Frontal cortex (tissue), 4 donors: ENCODE measurements around the gene ATP5ME. TPM values are rescaled to one million over a fixed set of nuclear protein-coding genes. Genes with fewer than 3 reads are reported as not detected.

Source experiments
- DNase-seq, 2 donors: peaks; one replicate each; pipeline ENCODE4 v3.0.0; 2012; ENCODE audit warnings: low spot score in 2 of 2
- FAIRE-seq: peaks from 2 replicates; lab custom pipeline; 2012; peaks lifted over from hg19 to GRCh38; lab: Jason Lieb, UNC
- total RNA-seq: library from RNA; depleted of rRNA; stranded (reverse); fragments of >200 nt; gene quantifications from one replicate; pipeline ENCODE4 v1.2.3, GENCODE V29; 2014
- donor health status: control.
- donor health status: control.
- donor health status: control.

The ATP5ME gene
- total RNA-seq, 1 donor from 2014 or later = 70.9 TPM

- no peak for DNase-seq
- no peak for FAIRE-seq
Observed at GRCh38 chr4:657834-658667, 16.0 kb downstream of the ATP5ME start.

GRCh38 chr4:657338-657833 lies 16.7 kb downstream of the ATP5ME start:
- DNase-seq (no peak), FAIRE-seq (no peak)

GRCh38 chr4:656436-657337 lies 17.4 kb downstream of the ATP5ME start:
- no peak for FAIRE-seq
- no peak for DNase-seq

GRCh38 chr4:655464-656151 lies 18.5 kb downstream of the ATP5ME start:
- DNase-seq (no peak), FAIRE-seq (no peak)

GRCh38 chr4:654871-655463 lies 19.1 kb downstream of the ATP5ME start:
- FAIRE-seq (no peak), DNase-seq (peak in 1 of 2 donors; percentile 71)

- FAIRE-seq = no peak
Observed at GRCh38 chr4:654503-654845, 19.6 kb downstream of the ATP5ME start.

GRCh38 chr4:653831-654502 lies 20.1 kb downstream of the ATP5ME start:
- DNase-seq (no peak), FAIRE-seq (no peak)

More at GRCh38 chr4:654503-654845, 19.6 kb downstream of the ATP5ME start:
- DNase-seq = no peak

- DNase-seq (peak in 1 of 2 donors; percentile 68), FAIRE-seq (no peak)
Observed at GRCh38 chr4:653080-653821, 20.8 kb downstream of the ATP5ME start.

GRCh38 chr4:651884-652642 lies 22.0 kb downstream of the ATP5ME start:
- FAIRE-seq (no peak), DNase-seq (no peak)

GRCh38 chr4:650951-651883 lies 22.9 kb downstream of the ATP5ME start:
- DNase-seq (peak; percentile 53 to 71), FAIRE-seq (no peak)

- no peak for FAIRE-seq
- DNase-seq = peak in 1 of 2 donors; percentile 57
Observed at GRCh38 chr4:650461-650860, 23.6 kb downstream of the ATP5ME start.

- no peak for FAIRE-seq
- no peak for DNase-seq
Observed at GRCh38 chr4:649751-650310, 24.2 kb downstream of the ATP5ME start.

GRCh38 chr4:649293-649625 lies 24.8 kb downstream of the ATP5ME start:
- FAIRE-seq (no peak), DNase-seq (no peak)

GRCh38 chr4:648579-649292 lies 25.3 kb downstream of the ATP5ME start:
- DNase-seq (no peak), FAIRE-seq (no peak)

GRCh38 chr4:647481-647880 lies 26.6 kb downstream of the ATP5ME start:
- FAIRE-seq (no peak), DNase-seq (no peak)

- FAIRE-seq (no peak), DNase-seq (no peak)
Observed at GRCh38 chr4:646460-646859, 27.6 kb downstream of the ATP5ME start.
